Stimulated activated effector memory CD8-positive, alpha-beta T cell treated with anti-CD3 and anti-CD28 coated beads, Interleukin-12 subunit alpha, Interleukin-12 subunit beta, amount 100 ng/mL, for 72 hours (primary cell): ENCODE data around the gene NPAS4.
"Not testable (repeated sequence)": the region's sequence is repeated elsewhere in the genome, so short reads cannot be mapped to it uniquely, and the experiment has no call there.

ENCODE experiments used
- ATAC-seq: fragments of 150-1000 bp; cut with Tn5 transposase; 2 replicates; pipeline ENCODE4 v1.10.0; 2021
- DNase-seq, 2 donors: peaks; one replicate each; pipeline ENCODE4 v3.0.0; 2021 to 2022; ENCODE audit warnings: low spot score in 2 of 2
- H3K27ac Mint-ChIP-seq: one replicate; pipeline ENCODE4 v1.8.0; 2022; ENCODE audit warnings: mild to moderate bottlenecking, mixed read lengths
- H3K36me3 Mint-ChIP-seq: one replicate; pipeline ENCODE4 v1.8.0; 2022; ENCODE audit warnings: mild to moderate bottlenecking, mixed read lengths
- H3K4me1 Mint-ChIP-seq: one replicate; pipeline ENCODE4 v1.8.0; 2022; ENCODE audit warnings: mixed read lengths
- H3K4me3 Mint-ChIP-seq: one replicate; pipeline ENCODE4 v1.8.0; 2022; ENCODE audit warnings: mild to moderate bottlenecking, mixed read lengths
- H3K9me3 Mint-ChIP-seq: one replicate; pipeline ENCODE4 v1.8.0; 2022; ENCODE audit warnings: mixed read lengths

Gene NPAS4

GRCh38 chr11:66420671-66421476, at the start of gene NPAS4:
Gene NPAS4, plus strand, starts transcription at chr11:66421035. Its CDS starts 145 bp downstream, at chr11:66421180.
- ATAC-seq (no peak), DNase-seq (no peak)
- Mint-ChIP-seq H3K36me3 (peaks cover 11% of the 10 kb centered on the region), H3K4me3 (no peak within 1 kb of the TSS), H3K9me3 (peaks cover 4% of the 10 kb centered on the region), H3K27ac (no peak within 1 kb of the TSS), H3K4me1 (peaks cover 36% of the 10 kb centered on the region)

- DNase-seq, result peak; percentile 60 to 84
- peak within 1 kb of the TSS; percentile 88 for H3K27ac Mint-ChIP-seq
- peaks cover 24% of the 10 kb centered on the region for H3K4me1 Mint-ChIP-seq
- ATAC-seq, result peak; percentile 88
- H3K9me3 Mint-ChIP-seq, result no peaks in the 10 kb centered on the region
- H3K36me3 Mint-ChIP-seq, result peaks cover 15% of the 10 kb centered on the region
- peak within 1 kb of the TSS; percentile 76 for H3K4me3 Mint-ChIP-seq
Observed at GRCh38 chr11:66371627-66372415, 49.0 kb upstream of the NPAS4 start, which contains the start of gene SLC29A2. Gene SLC29A2, minus strand, starts transcription at chr11:66371760. Its CDS starts 169 bp downstream, at chr11:66371591.

- H3K36me3 Mint-ChIP-seq, result peaks cover 10% of the 10 kb centered on the region
- no peak for DNase-seq
- H3K4me1 Mint-ChIP-seq, result peaks cover 22% of the 10 kb centered on the region
- no peak for ATAC-seq
- peak overlapping the region; percentile 88 for H3K27ac Mint-ChIP-seq
- H3K9me3 Mint-ChIP-seq, result no peaks in the 10 kb centered on the region
- H3K4me3 Mint-ChIP-seq, result no peak overlapping the region
Observed at GRCh38 chr11:66373265-66373664, 47.6 kb upstream of the NPAS4 start.

GRCh38 chr11:66373690-66374287, 47.0 kb upstream of the NPAS4 start:
- not testable (repeated sequence) for H3K4me3 Mint-ChIP-seq, H3K9me3 Mint-ChIP-seq, ATAC-seq, DNase-seq, H3K27ac Mint-ChIP-seq, H3K36me3 Mint-ChIP-seq
- H3K4me1 Mint-ChIP-seq, result peaks cover 16% of the 10 kb centered on the region

- H3K9me3 Mint-ChIP-seq, DNase-seq, H3K4me1 Mint-ChIP-seq, H3K27ac Mint-ChIP-seq, H3K4me3 Mint-ChIP-seq, ATAC-seq, H3K36me3 Mint-ChIP-seq: not testable (repeated sequence)
Observed at GRCh38 chr11:66380264-66380663, 40.6 kb upstream of the NPAS4 start.

GRCh38 chr11:66384316-66384715, 36.5 kb upstream of the NPAS4 start:
- not testable (repeated sequence) for H3K9me3 Mint-ChIP-seq, ATAC-seq

GRCh38 chr11:66386171-66387069, 34.4 kb upstream of the NPAS4 start:
- no peaks in the 10 kb centered on the region for H3K9me3 Mint-ChIP-seq
- peak; percentile 70 for ATAC-seq
- H3K4me3 Mint-ChIP-seq, result peak overlapping the region; percentile 43
- H3K27ac Mint-ChIP-seq, result peak overlapping the region; percentile 68
- no peaks in the 10 kb centered on the region for H3K36me3 Mint-ChIP-seq
- DNase-seq, result peak; percentile 77 to 91
- H3K4me1 Mint-ChIP-seq, result peaks cover 6% of the 10 kb centered on the region

More at GRCh38 chr11:66384316-66384715, 36.5 kb upstream of the NPAS4 start:
- not testable (repeated sequence) for DNase-seq, H3K36me3 Mint-ChIP-seq, H3K4me3 Mint-ChIP-seq, H3K4me1 Mint-ChIP-seq, H3K27ac Mint-ChIP-seq

- Mint-ChIP-seq H3K4me3 (no peak overlapping the region), H3K27ac (no peak overlapping the region), H3K4me1 (peaks cover 6% of the 10 kb centered on the region), H3K9me3 (no peaks in the 10 kb centered on the region), H3K36me3 (no peaks in the 10 kb centered on the region)
- DNase-seq, result peak; percentile 57 to 76
- ATAC-seq, result peak; percentile 80
Observed at GRCh38 chr11:66388780-66389386, 32.0 kb upstream of the NPAS4 start.

- Mint-ChIP-seq H3K4me1 (peaks cover 1% of the 10 kb centered on the region), H3K9me3 (no peaks in the 10 kb centered on the region), H3K27ac (no peak overlapping the region), H3K4me3 (no peak overlapping the region), H3K36me3 (no peaks in the 10 kb centered on the region)
- DNase-seq (no peak), ATAC-seq (no peak)
Observed at GRCh38 chr11:66391322-66391721, 29.5 kb upstream of the NPAS4 start.

GRCh38 chr11:66393954-66394353, 26.9 kb upstream of the NPAS4 start:
- no peak overlapping the region for H3K4me3 Mint-ChIP-seq

GRCh38 chr11:66407651-66408050, 13.2 kb upstream of the NPAS4 start:
- H3K27ac Mint-ChIP-seq, result no peak overlapping the region
- H3K9me3 Mint-ChIP-seq, result no peaks in the 10 kb centered on the region
- ATAC-seq, result no peak
- no peak for DNase-seq
- peaks cover 6% of the 10 kb centered on the region for H3K4me1 Mint-ChIP-seq
- H3K36me3 Mint-ChIP-seq, result no peaks in the 10 kb centered on the region
- H3K4me3 Mint-ChIP-seq, result no peak overlapping the region

More at GRCh38 chr11:66393954-66394353, 26.9 kb upstream of the NPAS4 start:
- no peaks in the 10 kb centered on the region for H3K36me3 Mint-ChIP-seq
- DNase-seq (no peak), ATAC-seq (no peak)
- no peak overlapping the region for H3K27ac Mint-ChIP-seq
- no peaks in the 10 kb centered on the region for H3K9me3 Mint-ChIP-seq
- no peaks in the 10 kb centered on the region for H3K4me1 Mint-ChIP-seq

GRCh38 chr11:66408488-66409214, 12.2 kb upstream of the NPAS4 start:
- Mint-ChIP-seq H3K9me3 (no peaks in the 10 kb centered on the region), H3K4me1 (peaks cover 6% of the 10 kb centered on the region), H3K4me3 (peak overlapping the region; percentile 74), H3K36me3 (no peaks in the 10 kb centered on the region), H3K27ac (no peak overlapping the region)
- ATAC-seq, result peak; percentile 88
- DNase-seq, result peak; percentile 99

- Mint-ChIP-seq H3K9me3 (no peaks in the 10 kb centered on the region), H3K27ac (no peak overlapping the region), H3K36me3 (no peaks in the 10 kb centered on the region), H3K4me1 (peaks cover 6% of the 10 kb centered on the region), H3K4me3 (peak overlapping the region; percentile 74)
- ATAC-seq (no peak), DNase-seq (no peak)
Observed at GRCh38 chr11:66409226-66409625, 11.6 kb upstream of the NPAS4 start.

GRCh38 chr11:66410191-66410590, 10.6 kb upstream of the NPAS4 start:
- DNase-seq (no peak), ATAC-seq (no peak)
- no peaks in the 10 kb centered on the region for H3K36me3 Mint-ChIP-seq
- no peak overlapping the region for H3K27ac Mint-ChIP-seq
- peak overlapping the region; percentile 19 for H3K4me3 Mint-ChIP-seq
- no peaks in the 10 kb centered on the region for H3K9me3 Mint-ChIP-seq
- peaks cover 6% of the 10 kb centered on the region for H3K4me1 Mint-ChIP-seq
